Jurkat, Clone E6-1 (cell line): ENCODE results near the gene GRHPR.
A peak's percentile ranks its signal among the peaks of the same experiment; 100 is the strongest.
"Not testable (repeated sequence)": the region's sequence is repeated elsewhere in the genome, so short reads cannot be mapped to it uniquely, and the experiment has no call there.

Experiments used
- DNase-seq: peaks from one replicate; pipeline ENCODE4 v3.0.0-alpha.2; 2011; ENCODE audit warnings: low read depth, low spot score
- H3K4me3 ChIP-seq: 2 replicates; pipeline ENCODE4 v1.5.1; 2011; ENCODE audit warnings: mild to moderate bottlenecking, low read length, control low read depth, moderate library complexity

The GRHPR gene

DNA sequence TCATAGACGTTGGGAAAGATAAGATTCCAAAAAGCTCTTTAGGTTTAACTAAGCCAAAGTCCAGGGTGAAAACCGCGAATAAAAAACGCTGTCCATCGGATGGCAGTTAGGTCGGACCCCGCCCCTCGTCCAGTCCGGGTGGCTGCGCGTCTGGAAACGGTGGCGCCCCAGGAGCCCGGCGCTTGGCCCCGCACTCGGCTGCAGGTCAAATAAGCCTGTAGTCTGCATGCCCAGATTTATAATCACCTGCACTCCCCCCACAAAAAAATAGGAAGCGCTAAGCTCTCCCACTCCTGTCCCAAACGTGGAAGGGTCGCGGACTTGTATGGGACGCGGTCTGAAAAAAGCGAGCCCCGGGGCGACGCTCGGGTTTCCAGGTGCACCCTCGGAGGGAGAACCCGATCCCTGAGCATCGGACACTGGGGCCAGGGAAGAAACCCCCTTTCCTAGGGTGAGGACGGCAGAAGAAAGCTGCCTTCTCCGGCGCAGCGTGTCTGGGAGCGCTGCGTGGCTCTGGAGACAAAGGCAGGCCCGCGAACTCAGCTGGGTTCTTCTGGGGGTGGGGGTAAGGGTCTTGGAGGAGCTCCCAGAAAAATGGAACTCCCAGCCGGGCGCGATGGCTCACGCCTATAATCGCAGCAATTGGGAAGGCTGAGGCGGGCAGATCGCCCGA is 43.7 kb downstream of the GRHPR start:
- no peak for DNase-seq
- H3K4me3 ChIP-seq = peak overlapping the region; percentile 91

DNA sequence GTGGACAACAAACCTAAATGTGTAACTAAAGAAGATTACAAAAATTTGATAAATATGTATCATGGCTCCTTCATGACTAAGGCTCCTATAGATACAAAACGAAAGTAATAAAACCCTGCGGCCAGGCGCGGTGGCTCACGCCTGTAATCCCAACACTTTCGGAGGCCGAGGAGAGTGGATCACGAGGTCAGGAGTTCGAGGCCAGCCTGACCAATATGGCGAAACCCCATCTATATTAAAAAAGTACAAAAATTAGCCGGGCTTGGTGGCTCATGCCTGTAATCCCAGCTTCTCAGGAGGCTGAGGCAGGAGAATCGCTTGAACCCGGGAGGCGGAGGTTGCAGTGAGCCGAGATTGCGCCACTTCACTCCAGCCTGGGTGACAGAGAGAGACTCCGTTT is 45.0 kb downstream of the GRHPR start:
- DNase-seq, H3K4me3 ChIP-seq: not testable (repeated sequence)

DNA sequence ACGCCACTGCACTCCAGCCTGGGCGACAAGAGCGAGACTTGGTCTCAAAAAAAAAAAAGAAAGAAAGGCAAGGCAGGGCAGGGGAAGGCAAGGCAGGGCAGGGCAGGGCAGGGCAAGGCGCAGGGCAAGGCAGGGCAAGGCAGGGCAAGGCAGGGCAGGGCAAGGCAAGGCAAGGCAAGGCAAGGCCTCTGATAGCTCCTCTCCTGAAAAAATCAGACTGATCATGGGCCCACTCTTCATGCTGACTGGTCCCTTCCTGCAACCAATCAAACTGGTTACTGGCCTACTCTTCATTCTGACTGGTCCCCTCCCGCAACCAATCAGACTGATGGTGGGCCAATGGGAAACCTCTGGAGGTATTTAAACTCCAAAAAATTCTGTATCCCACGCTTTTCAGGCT is 46.1 kb downstream of the GRHPR start:
- DNase-seq = no peak
- H3K4me3 ChIP-seq = no peak overlapping the region

DNA sequence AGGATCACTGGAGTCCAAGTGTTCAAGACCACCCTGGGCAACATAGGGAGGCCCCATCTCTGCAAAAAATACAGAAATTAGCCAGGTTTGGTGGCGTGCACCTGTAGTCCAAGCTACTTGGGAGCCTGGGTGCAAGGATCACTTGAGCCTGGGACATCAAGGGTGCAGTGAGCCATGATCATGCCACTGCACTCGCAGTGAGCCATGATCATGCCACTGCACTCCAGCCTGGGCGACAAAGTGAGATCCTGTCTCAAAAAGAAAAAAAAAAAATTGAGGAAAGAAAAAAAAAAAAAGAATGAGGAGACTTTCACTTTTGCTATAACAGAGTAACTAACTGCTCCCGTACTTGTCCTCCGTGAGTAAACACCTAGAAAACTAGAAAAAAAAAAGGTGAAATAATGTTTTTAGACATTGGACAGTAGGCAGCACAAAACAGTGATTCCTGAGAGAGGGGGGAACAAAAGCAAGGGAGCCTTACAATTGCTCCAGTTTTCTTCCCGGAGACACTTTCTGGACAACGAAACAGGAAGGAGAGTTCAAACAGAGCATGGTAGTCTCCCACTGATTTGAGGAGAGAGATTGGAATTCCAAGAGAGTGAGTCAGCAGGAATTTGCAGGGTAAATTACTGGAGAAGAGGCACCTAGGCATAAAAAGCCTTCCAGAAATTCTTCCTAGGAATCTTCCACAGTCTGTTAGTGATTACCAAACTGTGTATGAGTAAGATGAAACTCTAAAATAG is 49.6 kb downstream of the GRHPR start:
- no peak overlapping the region for H3K4me3 ChIP-seq
- DNase-seq = no peak

- not testable (repeated sequence) for H3K4me3 ChIP-seq, DNase-seq
Measured at GRCh38 chr9:37473982-37474381, 51.5 kb downstream of the GRHPR start.

DNA sequence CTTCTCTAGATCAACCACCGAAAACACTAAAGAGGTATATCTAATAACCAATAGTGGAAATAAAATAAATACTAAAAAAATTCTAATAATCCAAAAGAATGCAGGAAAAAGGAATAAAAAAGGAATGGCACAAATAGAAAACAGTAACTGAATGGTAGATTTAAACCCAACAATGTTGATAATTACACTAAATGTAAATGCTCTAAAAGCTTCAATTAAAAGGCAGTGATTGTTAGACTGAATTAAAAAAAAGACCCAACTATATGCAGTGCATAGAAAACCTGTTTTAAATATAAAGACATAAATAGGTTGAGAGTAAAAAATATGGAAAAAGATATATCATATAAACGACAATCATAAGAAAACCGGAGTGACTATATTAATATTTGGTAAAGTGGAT is 51.9 kb downstream of the GRHPR start:
- H3K4me3 ChIP-seq = no peak overlapping the region
- no peak for DNase-seq

DNA sequence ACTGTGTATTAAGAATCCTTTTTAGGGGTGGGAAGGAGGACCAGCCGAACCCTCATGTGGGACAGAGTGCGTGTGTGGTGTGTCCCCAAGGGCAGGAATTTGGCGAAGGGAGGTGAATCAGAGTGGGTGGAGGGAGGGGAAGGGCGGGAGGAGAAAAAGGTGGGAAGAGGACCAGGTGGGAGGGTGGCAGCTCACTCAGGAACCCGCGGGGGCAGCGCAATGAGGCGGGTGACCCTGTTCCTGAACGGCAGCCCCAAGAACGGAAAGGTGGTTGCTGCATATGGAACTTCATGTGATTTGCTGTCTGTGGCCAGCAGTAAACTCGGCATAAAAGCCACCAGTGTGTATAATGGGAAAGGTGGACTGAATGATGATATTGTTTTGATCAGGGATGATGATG is 54.4 kb downstream of the GRHPR start:
- no peak overlapping the region for H3K4me3 ChIP-seq
- no peak for DNase-seq

DNA sequence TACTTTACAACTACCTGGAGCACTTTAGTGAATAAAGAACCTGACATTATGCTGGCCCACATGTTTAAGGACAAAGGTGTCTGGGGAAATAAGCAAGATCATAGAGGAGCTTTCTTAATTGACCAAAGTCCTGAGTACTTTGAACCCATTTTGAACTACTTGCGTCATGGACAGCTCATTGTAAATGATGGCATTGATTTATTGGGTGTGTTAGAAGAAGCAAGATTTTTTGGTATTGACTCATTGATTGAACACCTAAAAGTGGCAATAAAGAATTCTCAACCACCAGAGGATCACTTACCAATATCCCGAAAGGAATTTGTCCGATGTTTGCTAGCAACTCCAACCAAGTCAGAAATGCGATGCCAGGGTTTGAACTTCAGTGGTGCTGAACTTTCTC is 54.9 kb downstream of the GRHPR start:
- not testable (repeated sequence) for DNase-seq, H3K4me3 ChIP-seq

DNA sequence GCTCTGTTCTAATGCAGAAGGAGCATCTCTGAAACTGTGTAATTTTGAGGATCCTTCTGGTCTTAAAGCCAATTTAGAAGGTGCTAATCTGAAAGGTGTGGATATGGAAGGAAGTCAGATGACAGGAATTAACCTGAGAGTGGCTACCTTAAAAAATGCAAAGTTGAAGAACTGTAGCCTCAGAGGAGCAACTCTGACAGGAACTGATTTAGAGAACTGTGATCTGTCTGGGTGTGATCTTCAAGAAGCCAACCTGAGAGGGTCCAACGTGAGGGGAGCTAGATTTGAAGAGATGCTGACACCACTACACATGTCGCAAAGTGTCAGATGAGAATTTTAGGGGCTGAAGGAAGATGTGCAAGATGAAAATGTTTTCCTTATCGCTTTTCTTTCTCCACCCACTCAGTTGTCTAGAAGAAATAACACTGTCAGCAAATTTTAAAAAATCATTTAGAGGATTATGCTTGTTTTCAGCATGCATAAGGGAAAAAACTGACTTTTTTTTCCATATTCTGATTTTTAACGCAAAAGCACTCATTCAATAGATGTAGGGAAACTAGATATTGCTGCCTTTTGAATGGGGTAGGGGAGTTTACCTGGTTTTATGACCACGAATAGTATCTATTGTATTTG is 55.6 kb downstream of the GRHPR start:
- not testable (repeated sequence) for H3K4me3 ChIP-seq

GRCh38 chr9:37480759-37481158 is 58.3 kb downstream of the GRHPR start:
- DNase-seq = no peak
- H3K4me3 ChIP-seq = no peak overlapping the region

More for the DNA sequence above, 55.6 kb downstream of the GRHPR start:
- not testable (repeated sequence) for DNase-seq

DNA sequence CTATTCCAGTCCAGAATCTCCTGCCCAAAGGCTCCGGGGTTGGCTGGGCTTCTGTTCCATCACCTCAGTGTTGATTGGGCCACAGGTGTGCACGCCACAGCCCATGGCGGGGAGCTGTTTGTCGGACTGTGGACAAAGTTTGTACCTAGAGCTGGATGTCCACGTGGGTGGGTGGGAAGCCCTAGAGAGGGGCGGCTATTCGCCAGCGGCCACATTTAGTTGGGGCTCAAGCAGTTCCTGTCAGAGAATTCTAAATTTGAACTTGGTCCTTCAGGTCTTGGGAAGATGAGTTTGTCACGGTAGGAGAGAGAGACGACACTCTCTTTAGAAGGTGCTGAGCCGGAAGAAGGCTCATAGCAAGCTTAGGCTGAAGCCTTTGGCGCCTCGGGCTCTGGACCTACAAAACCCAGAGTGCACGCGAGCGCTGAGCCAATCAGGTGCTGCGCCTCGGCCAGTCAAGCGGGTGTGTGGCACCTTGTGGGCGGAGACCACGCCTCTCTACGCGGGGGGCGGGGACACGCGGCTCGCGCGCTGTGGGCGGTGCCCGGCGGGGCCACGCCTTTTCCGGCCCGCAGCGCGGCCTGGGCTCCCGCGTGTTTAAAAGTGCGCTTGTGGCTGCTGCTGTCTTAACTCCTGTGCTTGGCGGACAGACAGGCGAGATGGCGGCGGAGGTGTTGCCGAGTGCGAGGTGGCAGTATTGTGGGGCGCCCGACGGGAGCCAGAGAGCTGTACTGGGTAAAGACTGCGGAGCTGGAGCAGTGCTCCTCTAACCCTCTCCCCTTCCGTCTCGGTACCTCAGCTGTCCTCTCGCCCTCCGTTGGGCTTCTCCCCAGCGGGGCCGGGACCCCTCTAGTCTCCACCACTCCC is 63.1 kb downstream of the GRHPR start, which contains the start of gene POLR1E:
Gene POLR1E, plus strand, starts transcription at position 560 of the 867 bp plus-strand sequence. Its CDS starts 100 bp downstream, at position 660.
- DNase-seq = peak; percentile 93
- H3K4me3 ChIP-seq = peak within 1 kb of the TSS; percentile 96

GRCh38 chr9:37486256-37486615 is 63.7 kb downstream of the GRHPR start:
- H3K4me3 ChIP-seq = peak overlapping the region; percentile 96
- no peak for DNase-seq
